ENCODE data around the gene ELOVL6.
"Not testable (repeated sequence)": the region's sequence is repeated elsewhere in the genome, so short reads cannot be mapped to it uniquely, and the experiment has no call there.

Gene ELOVL6

DNA sequence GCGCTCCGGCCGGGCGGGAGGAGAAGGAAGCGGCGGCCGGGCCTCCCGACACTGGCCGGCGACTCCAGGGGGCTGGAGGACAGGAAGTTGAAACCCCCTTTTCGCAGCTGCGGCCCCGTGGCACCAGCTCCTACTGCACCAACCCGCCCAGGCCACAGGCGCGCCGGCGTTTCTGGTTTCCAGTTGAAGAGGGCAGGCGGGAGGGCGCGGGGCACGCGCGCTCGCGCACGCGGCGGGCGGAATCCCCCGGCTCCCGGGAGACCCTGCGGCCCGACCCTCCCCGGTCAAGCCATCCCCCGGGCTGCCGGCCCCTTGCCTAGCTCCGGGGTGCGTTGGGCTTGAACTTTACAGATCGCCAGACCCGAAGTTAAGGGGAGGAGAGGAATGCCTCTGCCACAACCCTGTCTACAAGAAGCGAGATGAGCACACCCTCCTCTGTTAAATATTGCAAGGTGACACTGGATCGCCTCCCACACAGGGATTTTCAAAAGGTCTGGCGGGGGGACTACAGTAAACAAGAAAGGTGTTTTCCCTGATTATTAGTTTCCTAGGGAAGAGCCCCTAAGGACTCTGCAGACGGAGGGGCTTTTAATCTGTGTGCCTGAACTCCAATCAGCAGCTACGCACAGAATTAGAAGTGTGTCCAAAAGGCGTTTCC, 1.4 kb downstream of the ELOVL6 start:
- peak; percentile 57 for DNase-seq (ENCODE audit: low spot score)

DNA sequence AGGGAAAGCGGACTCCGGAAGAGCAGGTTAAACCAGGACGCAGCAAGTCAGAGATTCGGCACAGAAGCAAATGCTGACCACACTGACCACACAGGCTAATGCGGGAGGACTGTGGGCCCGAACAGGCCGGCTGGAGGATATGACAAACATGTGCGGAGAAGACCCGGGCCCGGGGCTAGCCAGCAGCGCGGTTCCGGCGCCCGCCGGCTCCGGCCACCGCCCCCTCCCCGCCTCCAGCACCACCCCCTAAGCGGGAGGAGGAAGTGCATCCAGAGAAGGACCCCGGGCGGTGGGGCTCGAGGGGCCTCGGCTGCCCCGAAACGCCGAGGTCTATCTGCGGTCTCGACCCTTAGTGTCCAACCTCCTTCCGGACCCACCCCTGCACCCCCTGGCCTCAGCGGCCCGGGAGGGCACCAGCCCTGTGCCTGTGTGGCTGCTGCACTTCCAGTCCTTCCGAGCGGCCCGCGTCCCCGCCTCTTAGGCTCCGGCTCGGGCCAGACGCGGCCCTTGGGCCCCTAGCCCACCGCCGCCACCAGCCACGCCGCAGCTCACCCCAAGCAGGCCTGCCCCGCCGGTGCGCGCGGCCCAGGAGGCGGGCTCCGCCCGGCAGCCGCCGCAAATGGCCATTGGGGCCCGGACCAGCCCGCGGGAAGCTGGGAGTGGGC, 2.1 kb downstream of the ELOVL6 start:
- peak; percentile 29 for DNase-seq (ENCODE audit: low spot score)

DNA sequence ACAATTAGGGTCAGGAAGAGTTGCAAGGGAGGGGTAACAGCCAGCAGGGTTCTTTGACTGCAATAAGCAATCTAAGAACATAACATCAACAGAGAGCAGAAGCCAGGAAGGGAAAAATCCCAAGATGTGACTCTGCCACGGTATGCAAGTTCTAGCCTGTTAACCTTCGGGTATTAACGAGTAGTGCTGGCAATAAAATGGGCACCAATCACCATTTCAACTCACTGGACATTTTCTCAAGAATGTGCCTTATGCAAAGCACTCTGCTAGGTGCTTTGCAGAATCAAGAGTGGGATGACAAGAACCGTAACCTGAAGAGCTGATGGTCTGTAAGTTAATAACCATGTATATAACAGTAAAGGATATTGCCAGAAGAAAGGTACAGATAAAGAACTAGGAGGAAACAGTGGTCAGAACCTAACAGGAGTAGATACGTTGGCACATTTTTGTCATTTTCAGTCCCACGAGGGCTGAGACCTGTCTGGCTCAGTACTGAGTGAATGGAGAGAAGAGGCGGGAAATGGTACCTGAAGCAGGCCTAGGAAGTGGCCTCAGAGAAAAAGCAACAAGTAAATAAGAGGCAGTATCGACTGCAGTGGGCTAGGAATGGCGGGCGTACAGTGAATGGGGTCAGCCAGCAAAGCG, 2.7 kb downstream of the ELOVL6 start:
- peak; percentile 38 for DNase-seq (ENCODE audit: low spot score)

DNA sequence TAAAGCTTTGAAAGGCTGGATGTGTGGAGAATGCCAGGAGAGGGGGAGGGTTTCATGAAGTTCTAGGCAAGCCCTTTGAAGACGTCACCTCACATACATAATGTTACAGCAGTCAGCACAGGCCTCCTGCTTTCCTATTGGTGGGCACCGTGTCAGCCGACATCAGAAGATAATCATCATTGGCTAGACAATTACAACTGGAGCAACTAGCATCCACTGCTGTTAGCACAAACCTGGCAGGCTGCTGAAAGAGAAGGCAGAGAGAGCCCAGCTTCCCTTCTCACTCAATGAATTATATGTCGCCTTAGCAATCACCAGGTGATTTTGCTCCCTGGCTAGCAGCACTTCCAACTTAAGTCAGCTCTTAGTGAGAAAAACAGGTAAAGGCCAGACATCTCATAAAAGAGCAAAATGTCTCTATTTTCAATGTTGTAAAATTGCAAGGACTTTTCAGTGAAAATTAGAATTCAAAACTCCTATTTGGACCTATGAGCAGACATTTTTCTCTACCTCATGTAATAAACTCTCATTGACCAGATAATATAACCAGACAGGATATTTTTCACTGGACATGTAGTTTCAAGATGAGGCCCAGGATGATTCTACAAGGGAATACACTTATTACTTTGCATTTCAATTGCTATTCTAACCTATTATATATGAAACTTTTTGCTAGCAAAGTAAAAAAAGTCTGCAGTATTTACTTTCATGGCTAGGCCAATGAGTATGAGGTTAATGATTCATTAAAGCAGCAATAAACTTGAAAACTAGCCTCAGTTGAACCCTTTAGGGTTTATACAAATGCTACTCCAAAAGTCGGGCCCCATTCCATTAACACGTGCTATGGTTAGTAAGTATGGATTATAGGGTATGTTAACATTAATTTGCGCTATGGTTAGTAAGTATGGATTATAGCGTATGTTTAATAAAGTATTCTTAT, 4.3 kb downstream of the ELOVL6 start:
- DNase-seq (ENCODE audit: low spot score) = peak; percentile 87

DNA sequence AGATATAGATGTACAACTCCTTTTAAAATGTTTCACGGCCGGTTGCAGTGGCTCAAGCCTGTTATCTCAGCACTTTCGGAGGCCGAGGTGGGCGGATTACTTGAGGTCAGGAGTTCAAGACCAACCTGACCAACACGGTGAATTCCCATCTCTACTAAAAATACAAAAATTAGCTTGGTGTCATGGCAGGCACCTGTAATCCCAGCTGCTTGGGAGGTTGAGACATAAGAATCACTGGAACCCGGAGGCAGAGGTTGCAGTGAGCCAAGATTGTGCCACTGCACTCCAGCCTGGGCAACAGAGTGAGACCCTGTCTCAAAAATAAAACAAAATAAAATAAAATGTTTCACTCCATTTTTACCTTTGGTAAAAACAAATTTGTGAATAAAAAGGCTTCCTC, 5.1 kb downstream of the ELOVL6 start:
- DNase-seq (ENCODE audit: low spot score) = not testable (repeated sequence)

DNA sequence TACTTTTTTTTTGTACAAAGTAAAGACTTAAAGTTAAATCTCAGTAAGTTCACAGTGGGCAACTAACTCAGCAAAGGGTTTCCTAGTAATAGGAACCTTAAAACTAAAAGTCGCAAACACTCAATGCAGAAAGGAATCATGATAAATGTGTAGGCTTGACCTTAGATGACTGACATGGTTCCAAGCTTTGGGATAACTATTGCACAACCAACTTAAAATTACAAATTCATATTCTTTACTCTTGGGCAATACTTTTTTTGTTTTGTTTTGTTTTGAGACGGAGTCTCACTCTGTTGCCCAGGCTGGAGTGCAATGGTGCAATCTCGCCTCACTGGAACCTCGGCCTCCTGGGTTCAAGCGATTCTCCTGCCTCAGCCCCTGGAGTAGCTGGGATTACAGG, 8.2 kb downstream of the ELOVL6 start:
- DNase-seq (ENCODE audit: low spot score) = no peak

DNA sequence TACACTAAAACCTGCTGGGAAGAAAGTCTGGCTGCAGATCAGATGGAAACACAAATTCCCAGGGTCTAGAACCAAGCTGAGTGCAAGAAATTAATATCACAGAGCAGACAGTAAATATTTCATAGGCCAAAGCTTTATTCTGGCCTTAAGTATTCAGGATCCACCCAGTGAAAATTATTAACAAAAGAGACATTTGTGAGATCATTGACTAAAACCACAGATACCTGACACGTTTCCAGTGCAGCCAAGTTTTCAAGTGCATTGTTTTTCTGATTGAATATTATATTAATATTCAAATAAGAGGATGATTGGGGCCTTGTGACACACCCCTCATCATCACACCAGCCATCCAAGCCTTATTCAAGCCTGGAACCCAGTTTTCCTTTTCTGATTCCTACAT, 10.3 kb downstream of the ELOVL6 start:
- no peak for DNase-seq (ENCODE audit: low spot score)

DNA sequence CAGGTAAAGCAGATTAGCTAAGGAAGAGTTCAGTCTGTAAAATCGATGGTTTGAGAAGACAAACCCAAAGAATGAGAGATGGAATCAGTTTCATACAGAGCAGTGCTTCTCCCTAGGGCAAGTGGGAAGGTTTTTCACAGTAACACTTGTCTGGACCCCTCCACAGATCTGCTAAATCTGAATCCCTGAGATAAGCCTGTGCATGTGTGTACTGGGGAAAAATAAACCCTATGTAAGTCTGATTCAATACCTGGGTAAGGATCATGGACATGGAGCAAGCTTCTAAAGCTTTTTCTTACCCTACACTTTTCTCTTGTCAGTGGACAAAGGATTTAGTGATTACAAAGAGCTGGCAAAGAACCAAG, 13.6 kb downstream of the ELOVL6 start:
- DNase-seq (ENCODE audit: low spot score) = no peak

DNA sequence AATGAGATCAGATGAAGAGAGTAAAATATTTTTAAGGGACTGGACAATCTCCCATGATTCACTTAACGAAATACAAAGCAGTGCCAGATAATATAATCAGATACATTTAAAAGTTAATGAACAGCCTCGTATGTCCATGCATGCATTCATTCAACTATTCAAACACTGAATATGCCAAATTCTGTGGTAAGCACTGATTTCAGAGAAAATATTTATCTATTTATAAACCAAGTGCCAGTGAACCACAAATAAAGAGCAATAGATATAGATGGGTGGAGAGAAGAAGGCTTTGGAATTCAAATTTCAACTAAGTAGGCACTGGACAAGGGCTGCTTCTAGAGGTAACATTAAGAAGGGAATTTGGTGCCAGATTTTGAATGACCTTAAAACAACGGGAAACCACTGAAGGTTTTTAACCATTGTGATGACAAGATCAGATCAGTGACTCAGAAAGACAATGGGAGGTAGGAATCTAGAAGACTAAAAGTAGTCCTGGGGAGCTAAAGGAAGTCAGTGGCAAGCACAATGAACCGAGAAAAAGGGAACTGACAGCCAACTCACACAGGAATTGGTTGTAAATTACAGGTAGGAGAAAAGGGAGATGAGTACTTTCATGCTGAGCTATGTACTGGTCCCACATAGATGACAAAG, 14.2 kb downstream of the ELOVL6 start:
- DNase-seq (ENCODE audit: low spot score) = no peak

DNA sequence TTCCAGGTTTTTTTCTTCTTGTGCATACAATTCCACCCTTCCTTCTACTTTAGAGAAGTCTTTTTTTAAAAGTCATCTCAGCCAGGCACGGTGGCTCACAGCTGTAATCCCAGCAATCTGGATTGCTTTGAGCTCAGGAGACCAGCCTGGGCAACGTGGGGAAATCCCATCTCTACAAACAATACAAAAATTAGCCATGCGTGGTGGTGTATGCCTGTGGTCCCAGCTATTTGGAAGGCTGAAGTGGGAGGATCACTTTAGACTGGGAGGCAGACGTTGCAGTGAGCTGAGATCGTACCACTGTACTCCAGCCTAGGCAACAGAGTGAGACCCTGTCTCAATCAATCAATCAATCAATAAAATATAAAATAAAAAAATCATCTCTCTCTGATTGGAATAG, 14.8 kb downstream of the ELOVL6 start:
- DNase-seq (ENCODE audit: low spot score) = no peak

DNA sequence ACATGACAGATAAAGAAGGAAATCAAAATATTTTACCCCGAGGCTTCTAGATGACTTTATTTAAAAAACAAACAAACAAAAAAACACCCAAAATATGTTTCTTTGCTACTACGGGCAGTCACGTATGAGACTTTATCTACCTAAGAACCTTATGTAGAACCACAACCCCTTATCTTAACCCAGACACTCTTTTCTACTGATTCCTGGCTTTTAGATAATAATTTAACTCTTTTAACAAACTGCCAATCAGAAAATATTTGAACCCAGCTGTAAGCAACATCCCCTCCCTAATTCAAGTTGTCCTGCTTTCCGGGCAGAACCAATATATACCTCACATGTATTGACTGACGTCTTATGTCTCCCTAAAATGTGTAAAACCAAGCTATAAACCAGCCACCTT, 15.4 kb downstream of the ELOVL6 start:
- peak; percentile 29 for DNase-seq (ENCODE audit: low spot score)

DNA sequence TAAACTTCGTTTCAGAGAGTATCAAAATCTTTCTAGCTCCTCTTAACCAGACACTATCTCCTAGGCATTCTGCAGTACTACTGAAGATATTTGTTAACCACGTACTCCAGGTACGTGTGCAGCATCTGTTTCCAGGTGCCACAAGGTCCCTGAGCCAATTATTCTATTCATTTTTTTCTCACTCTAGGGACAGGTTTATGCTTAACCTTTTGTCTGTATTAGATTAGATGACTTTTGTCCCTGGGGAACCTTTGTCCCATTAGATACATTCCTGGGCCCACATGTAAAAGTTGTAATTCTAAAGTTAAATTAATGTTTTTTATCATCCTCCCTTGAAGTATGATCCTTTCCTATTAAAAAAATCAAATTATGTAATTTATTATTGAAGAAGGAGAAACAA, 16.5 kb downstream of the ELOVL6 start:
- no peak for DNase-seq (ENCODE audit: low spot score)

DNA sequence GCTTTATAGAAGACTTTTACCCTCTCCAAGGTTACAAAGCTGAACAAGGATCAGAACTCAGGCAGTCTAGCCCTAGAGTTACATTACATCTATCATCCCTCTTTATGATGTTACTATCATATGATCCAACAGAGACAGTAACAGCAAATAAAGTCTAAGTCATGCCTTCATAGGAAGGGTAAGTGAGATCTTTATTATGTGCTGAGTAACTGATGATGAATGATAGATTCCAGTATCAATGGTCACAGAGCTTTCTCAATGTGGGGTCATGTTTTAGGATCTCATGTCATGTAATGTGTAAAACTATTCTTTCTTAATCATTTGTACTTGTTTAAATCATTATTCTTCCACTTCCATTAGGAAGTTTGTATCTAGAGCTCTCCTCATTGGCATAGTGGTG, 22.8 kb downstream of the ELOVL6 start:
- DNase-seq (ENCODE audit: low spot score) = no peak

DNA sequence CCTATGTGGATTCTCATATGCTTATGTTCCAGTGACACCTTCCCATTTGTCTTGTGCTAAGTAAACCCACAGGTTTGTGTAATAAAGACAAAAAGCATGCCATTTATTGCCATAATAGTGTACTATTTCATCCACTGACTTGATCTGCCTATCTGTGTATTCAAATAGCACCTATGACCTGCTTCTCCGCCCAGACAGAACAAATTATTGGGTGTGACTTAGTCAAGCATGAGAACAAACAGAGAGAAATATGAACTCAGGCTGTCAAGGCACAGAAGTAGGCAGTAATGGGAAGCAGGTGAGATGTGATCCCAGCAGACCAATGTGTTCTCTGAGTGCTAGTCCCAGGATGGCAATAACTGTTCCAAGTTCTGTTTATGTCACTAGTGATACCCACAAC, 25.4 kb downstream of the ELOVL6 start:
- DNase-seq (ENCODE audit: low spot score) = no peak

DNA sequence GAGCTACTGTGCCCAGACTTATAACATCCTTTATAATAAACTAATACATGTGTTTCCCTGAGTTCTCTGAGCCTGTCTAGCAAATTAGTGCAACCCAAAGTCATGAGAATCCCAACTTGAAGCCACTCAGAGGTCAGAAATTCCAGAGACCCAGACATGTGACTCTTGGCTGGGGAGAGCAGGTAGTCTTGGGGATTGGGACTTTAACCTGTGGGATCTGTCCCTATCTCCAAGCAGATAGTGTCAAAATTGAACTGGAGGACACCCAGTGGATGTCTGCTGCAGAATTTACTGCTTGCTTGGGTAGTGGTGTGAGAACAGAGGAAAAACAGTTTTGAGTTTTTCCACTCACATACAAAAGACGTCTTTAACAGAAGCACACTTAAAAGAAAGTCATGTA, 26.4 kb downstream of the ELOVL6 start:
- DNase-seq (ENCODE audit: low spot score) = no peak

DNA sequence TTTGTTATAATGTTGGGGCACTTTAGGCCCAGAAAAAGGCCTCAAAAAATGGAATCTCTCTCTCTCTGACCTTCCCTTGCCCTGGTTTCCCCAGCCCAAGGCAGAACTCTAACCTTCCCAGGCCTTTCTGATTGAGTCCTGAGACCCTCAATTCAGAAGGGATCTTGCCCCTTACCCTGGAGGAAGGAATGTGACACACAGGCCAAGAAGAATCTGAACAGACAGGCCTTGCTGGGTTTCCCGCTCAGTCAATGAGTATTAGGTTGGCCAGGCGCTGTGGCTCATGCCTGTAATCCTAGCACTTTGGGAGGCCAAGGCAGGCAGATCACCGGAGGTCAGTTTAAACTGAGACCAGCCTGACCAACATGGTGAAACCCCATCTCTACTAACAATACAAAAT, 27.6 kb downstream of the ELOVL6 start:
- no peak for DNase-seq (ENCODE audit: low spot score)

DNA sequence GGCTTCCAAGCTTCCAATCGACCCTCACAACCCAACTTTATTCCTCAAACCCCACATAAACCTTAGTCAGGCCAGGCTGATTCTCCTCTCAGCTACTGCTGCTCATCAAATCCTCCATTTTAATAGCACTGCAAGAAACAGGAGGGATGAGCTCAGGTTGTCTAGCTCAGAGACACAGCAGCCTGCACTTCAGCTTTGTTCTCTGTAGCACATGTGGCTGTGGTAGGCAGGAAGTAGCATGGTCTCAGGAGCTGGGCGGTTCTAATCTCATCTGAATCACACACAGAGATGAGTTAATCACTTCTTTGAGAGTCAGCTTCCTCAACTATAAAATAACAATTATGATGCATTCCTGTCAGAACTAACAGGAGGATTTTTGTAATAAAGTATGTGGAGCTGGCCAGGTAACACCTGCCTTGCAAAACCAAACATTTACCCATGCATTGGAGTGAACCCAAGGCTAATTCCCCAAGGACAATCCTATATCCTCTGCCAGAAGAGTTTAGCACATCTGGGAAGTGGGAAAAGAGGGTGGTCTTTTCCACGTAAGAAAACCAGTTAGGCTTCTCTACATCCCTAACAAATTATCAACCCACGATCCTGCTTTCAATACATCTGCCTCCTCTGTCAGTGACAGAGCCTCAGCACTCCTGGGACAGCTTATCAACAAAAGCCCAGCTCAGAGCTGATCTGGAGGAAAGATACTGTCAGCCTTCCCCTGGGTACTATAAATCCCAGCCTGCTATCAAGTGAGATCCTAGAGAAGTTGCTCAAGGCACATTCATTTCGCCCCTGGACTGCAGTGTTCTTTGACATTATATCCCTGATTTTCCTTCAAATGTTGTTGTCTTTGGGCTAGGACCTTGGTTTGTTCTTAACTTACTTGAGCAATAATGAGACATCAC, 32.8 kb downstream of the ELOVL6 start:
- DNase-seq (ENCODE audit: low spot score) = no peak

DNA sequence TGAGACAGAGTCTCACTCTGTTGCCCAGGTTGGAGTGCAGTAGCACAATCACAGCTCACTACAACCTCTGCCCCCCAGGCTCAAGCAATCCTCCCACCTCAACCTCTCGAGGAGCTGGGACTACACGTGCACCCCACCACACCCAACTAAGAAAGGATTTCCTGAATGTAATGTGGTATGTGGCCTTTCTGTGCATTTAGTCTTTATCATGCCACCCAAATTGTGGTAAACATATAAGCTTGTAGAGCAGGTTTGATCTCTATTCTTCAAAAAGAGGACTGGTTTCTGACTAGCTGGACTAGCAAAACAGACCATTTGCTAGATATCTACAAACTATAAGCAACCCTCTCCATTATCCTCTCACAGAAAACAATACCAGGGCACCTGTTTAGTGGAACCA, 33.6 kb downstream of the ELOVL6 start:
- DNase-seq (ENCODE audit: low spot score) = no peak

DNA sequence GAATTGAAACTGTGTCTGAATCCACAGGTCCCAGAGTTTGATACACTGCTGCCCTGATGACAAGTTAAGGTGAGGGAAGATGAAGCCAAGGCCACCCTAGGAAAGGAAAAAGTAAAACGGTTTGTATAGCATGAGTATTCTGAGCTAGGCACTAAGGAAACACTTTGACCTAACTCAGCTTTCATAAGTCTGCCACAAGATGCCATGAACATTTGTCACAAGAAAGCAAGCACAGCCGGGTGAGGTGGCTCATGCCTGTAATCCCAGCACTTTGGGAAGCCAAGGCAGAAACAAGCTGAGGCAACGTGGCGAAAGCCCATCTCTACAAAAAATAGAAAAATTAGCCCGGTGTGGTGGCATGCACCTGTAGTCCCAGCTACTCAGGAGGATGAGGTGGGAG, 34.2 kb downstream of the ELOVL6 start:
- DNase-seq (ENCODE audit: low spot score) = no peak

DNA sequence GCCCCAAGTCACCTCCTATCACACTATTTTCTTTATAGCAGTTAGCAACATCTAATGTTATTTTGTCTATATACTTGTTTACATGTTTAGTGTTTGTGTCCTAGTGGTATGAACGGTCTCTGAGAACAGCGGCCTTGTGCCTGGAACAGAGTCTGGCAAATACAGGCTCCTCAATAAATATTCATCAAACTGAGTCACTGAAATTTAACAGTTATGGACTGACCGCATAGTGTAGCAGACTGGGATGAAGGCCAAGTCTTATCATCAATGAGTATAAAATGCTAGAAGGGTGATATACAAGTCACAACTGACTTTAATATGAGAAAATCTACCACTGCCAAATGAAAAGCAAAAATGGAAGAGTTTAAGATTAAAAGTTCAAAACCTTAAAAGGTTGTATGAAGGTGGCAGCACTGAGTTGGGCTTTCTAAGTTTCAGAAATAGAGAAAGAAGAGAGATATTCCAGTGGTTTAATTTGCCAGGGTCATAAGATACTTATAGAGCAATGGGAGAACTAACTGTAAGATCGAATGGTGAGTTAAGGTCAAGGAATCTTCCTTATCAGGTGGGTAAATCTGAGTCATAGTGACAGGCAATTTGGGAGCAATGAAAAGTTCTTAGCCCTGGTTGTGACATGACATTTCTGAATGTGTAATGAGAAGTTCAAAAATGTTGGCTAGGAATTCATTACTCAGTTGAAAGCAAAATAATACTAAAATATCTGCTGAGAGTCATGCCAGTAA, 34.9 kb downstream of the ELOVL6 start:
- DNase-seq (ENCODE audit: low spot score) = peak; percentile 72

Measured in hematopoietic multipotent progenitor cell treated with erythropoietin and hydrocortisone succinate and interleukin-3 and kit ligand, for 15 days (in vitro differentiated cells).